Transverse colon (tissue), 4 donors: Measurements from ENCODE around the gene PDSS2. TPM values are rescaled to one million over a fixed set of nuclear protein-coding genes. Genes with fewer than 3 reads are reported as not detected.

Source experiments
- DNase-seq: peaks from one replicate; pipeline ENCODE4 v3.0.0-alpha.2; 2019
- H3K27ac ChIP-seq, 4 donors: fragments of 200-600 bp; sonication (generic); 2 replicates each; pipeline ENCODE4 v1.5.1; 2016 to 2018; ENCODE audit warnings: inconsistent platforms in 4 of 4
- H3K27me3 ChIP-seq: fragments of 200-600 bp; sonication (generic); 2 replicates; pipeline ENCODE4 v1.5.1; 2017; ENCODE audit warnings: inconsistent platforms
- H3K36me3 ChIP-seq, 4 donors: fragments of 200-600 bp; sonication (generic); 2 replicates each; pipeline ENCODE4 v1.5.1; 2017 to 2019; ENCODE audit warnings: inconsistent platforms in 4 of 4
- H3K4me1 ChIP-seq, 4 donors: fragments of 200-600 bp; sonication (generic); 2 replicates each; pipeline ENCODE4 v1.5.1; 2017 to 2020; ENCODE audit warnings: inconsistent platforms in 4 of 4
- H3K4me3 ChIP-seq, 4 donors: fragments of 200-600 bp; sonication (generic); 1 replicate in 1 of 4; 2 replicates in 3 of 4; pipeline versions ENCODE4 v1.5.1 to v1.6.1; 2017 to 2019; ENCODE audit warnings: inconsistent platforms in 4 of 4
- H3K9me3 ChIP-seq, 2 donors: fragments of 200-600 bp; sonication (generic); 2 replicates each; pipeline ENCODE4 v1.5.1; 2017 to 2019; ENCODE audit warnings: inconsistent platforms in 2 of 2
- EP300 ChIP-seq: sonication (generic); formaldehyde crosslinking; IDR thresholded peaks from one replicate; pipeline ENCODE4 v1.6.1; 2017; ENCODE audit warnings: antibody characterized with exemption, low read depth
- POLR2A ChIP-seq: fragments of 450-650 bp; IDR thresholded peaks from one replicate; pipeline ENCODE4 v1.6.1; 2016; ENCODE audit warnings: antibody characterized with exemption, mild to moderate bottlenecking, moderate library complexity
- POLR2AphosphoS5 ChIP-seq, 3 donors: sonication (generic); formaldehyde crosslinking; IDR thresholded peaks; one replicate each; pipeline ENCODE4 v1.6.1; 2016; ENCODE audit warnings: antibody characterized with exemption in 3 of 3
- WGBS, 2 donors: methylation state at CpG; one replicate each; pipeline ENCODE4 v1.1.5; 2018; ENCODE audit warnings: low coverage in 1 of 2; 5-methylcytosine and 5-hydroxymethylcytosine counted together
- in situ Hi-C, 4 donors: fragments of 200-750 bp; cut with MboI; loops; one replicate each; pipeline versions ENCODE4 v1.15.0 to v1.15.1; 2017; ENCODE audit warnings: low sequenced_read_pairs in 3 of 4, low pct_ligation_motif_present in 1 of 4, low pct_unique_long_range_greater_than_20kb in 1 of 4
- intact Hi-C: fragments of 100-400 bp; cut with DNase I; formaldehyde crosslinking; loops from one replicate; pipeline ENCODE4 v1.15.1; 2023; ENCODE audit warnings: low total_unique reads
- total RNA-seq, 4 donors: library from RNA; depleted of rRNA; stranded (reverse); fragments of >200 nt; gene quantifications; one replicate each; pipeline ENCODE4 v1.1.0, GENCODE V29; 2016
- TF ChIP-seq, protein P1 (sequence below), 5 experiments: fragments of 200-600 bp in 3 of 5; fragments of 450-650 bp in 2 of 5; sonication (generic) in 3 of 5; IDR thresholded peaks; 1 replicate in 2 of 5; 2 replicates in 3 of 5; pipeline ENCODE4 v1.5.1; 2016 to 2017; ENCODE audit warnings: antibody characterized with exemption in 5 of 5, inconsistent platforms in 3 of 5, mild to moderate bottlenecking in 2 of 5, moderate library complexity in 1 of 5

Gene PDSS2
- total RNA-seq, 4 donors from 2014 or later, result 3.0 to 32.5 (median 15.6) TPM

DNA sequence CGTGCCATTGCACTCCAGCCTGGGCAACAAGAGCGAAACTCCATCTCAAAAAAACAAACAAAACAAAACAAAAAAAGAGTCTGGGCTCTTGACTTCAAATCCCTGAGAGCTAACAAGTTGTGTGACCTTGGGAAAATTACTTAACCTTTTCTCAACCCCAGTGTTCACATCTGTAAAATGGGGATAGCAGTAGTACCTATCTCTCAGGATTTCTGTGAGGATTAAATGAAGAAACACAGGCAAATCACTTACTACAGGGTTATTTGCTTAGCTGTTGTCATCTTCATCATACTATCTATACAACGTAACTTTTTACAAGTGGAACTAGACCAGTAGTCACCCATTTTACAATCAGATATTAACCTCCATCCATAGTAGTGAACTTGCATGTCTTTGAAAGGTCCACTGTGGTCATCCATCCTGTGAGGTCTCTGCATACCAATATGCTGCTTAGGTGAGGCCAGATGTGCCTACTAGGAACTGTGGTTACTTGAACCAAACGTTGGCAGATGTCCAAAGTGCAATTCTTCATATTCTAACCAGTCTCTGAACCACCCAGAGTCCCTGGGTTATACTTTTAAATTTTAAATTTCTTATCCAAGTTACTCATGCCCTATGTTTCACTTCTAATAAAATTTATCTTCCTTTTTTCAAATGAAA lies 215.2 kb downstream of the PDSS2 start:
- no peaks in the 10 kb centered on the region for H3K36me3 ChIP-seq
- H3K4me1 ChIP-seq, result no peaks in the 10 kb centered on the region
- no peak overlapping the region for H3K27ac ChIP-seq
- intact Hi-C loops, result no loop called here
- DNase-seq, result no peak
- 78 to 83% methylated on average over 4 of the region's 4 CpGs for WGBS, 2 donors
- H3K9me3 ChIP-seq, result no peaks in the 10 kb centered on the region
- in situ Hi-C loops, result no loop called here
- no peaks in the 10 kb centered on the region for H3K27me3 ChIP-seq
- TF ChIP-seq POLR2AphosphoS5 (IDR thresholded peaks at IDR 0.05), result no peak
- no peak for TF ChIP-seq EP300
- TF ChIP-seq, protein P1, sequence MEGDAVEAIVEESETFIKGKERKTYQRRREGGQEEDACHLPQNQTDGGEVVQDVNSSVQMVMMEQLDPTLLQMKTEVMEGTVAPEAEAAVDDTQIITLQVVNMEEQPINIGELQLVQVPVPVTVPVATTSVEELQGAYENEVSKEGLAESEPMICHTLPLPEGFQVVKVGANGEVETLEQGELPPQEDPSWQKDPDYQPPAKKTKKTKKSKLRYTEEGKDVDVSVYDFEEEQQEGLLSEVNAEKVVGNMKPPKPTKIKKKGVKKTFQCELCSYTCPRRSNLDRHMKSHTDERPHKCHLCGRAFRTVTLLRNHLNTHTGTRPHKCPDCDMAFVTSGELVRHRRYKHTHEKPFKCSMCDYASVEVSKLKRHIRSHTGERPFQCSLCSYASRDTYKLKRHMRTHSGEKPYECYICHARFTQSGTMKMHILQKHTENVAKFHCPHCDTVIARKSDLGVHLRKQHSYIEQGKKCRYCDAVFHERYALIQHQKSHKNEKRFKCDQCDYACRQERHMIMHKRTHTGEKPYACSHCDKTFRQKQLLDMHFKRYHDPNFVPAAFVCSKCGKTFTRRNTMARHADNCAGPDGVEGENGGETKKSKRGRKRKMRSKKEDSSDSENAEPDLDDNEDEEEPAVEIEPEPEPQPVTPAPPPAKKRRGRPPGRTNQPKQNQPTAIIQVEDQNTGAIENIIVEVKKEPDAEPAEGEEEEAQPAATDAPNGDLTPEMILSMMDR (IDR thresholded peaks at IDR 0.05), result no peak
- TF ChIP-seq POLR2A, result no peak
- H3K4me3 ChIP-seq, result no peak overlapping the region

- intact Hi-C loops (no loop called here), in situ Hi-C loops (no loop called here)
- TF ChIP-seq, protein P1 (IDR thresholded peaks at IDR 0.05), result no peak
- TF ChIP-seq POLR2A (no peak), EP300 (no peak), POLR2AphosphoS5 (IDR thresholded peaks at IDR 0.05) (no peak)
- no peaks in the 10 kb centered on the region for H3K9me3 ChIP-seq
- DNase-seq, result no peak
- H3K4me3 ChIP-seq, result no peak overlapping the region
- H3K27ac ChIP-seq, result no peak overlapping the region
- H3K4me1 ChIP-seq, result no peaks in the 10 kb centered on the region
- WGBS, 2 donors, result 100% methylated on average over 2 of the region's 2 CpGs; no CpG with 5 or more reads in 1 of the 2 donors
- H3K27me3 ChIP-seq, result no peaks in the 10 kb centered on the region
- no peaks in the 10 kb centered on the region for H3K36me3 ChIP-seq
These were observed 215.9 kb downstream of the PDSS2 start for GRCh38 chr6:107243471-107243870.

DNA sequence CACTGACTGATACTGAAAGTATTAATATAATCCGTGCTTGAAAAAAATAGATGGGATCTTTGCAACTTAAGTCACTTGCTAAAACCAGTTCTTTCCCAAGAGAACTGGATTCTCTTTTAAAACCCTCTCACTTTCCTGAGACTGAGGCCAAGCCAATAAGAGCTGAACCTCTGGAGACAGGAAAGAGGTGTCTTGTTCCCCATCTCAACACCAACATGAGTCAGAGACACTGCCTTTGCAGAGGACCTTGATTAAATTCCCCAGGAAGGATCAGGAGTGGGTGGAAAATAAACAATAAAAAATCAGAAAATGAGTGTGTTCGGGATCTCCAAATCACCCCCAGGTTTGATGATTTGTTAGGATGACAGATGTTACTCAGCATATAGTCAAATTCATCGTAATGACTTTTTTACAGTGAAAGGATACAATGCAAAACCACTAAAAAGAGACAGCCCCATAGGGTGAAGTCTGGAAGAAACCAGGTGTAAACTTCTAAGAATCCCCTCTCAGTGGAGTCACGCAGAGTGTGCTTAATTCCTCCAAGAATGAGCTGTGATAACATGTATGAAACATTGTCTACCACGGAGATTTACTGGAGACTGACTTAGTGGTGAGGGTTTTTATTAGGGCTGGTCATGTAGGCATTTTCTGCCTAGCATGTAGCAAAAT lies 221.2 kb downstream of the PDSS2 start:
- Histone ChIP-seq H3K36me3 (peaks cover 0 to 12% (median 0%) of the 10 kb centered on the region in 4 donors), H3K4me3 (no peak overlapping the region), H3K9me3 (no peaks in the 10 kb centered on the region), H3K27me3 (no peaks in the 10 kb centered on the region), H3K27ac (no peak overlapping the region), H3K4me1 (peaks cover 0 to 5% (median 2%) of the 10 kb centered on the region in 4 donors)
- DNase-seq, result no peak
- in situ Hi-C loops, result no loop called here
- WGBS, 2 donors, result 91 to 94% methylated on average over 4 to 5 of the region's 5 CpGs
- TF ChIP-seq EP300 (no peak), POLR2A (no peak), POLR2AphosphoS5 (IDR thresholded peaks at IDR 0.05) (no peak)
- TF ChIP-seq, protein P1 (IDR thresholded peaks at IDR 0.05), result no peak
- intact Hi-C loops, result no loop called here

DNA sequence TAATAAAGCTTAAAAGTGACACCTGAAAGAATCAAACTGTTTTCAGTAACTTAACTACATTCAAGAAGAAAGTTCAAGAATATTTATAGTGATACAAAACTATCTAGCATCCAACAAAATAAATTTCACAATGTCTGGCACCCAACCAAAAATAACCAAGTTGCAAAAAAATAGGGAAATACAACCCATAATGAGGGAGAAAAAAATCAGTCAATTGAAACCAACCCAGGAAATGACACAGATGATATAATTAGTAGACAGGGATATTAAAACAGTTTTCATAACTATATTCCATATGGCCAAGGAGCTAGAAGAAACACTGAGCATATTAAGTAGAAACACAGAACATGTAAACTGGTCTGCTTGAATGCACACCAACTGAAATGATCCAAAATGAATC lies 223.9 kb downstream of the PDSS2 start:
- peaks cover 0 to 5% (median 2%) of the 10 kb centered on the region in 4 donors for H3K4me1 ChIP-seq
- peaks cover 0 to 12% (median 0%) of the 10 kb centered on the region in 4 donors for H3K36me3 ChIP-seq
- in situ Hi-C loops, result no loop called here
- intact Hi-C loops, result no loop called here
- H3K27ac ChIP-seq, result no peak overlapping the region
- TF ChIP-seq, protein P1 (IDR thresholded peaks at IDR 0.05), result no peak
- TF ChIP-seq POLR2A (no peak), POLR2AphosphoS5 (IDR thresholded peaks at IDR 0.05) (no peak), EP300 (no peak)
- H3K27me3 ChIP-seq, result no peaks in the 10 kb centered on the region
- H3K4me3 ChIP-seq, result no peak overlapping the region
- no peaks in the 10 kb centered on the region for H3K9me3 ChIP-seq
- no peak for DNase-seq
